A549 (cell line): ENCODE measurements around the gene GDF10. TPM values are rescaled to one million over a fixed set of nuclear protein-coding genes. Genes with fewer than 3 reads are reported as not detected.

Source experiments
- ATAC-seq, 2 experiments: fragments of 200-7000 bp in 1 of 2; fragments of >200 bp in 1 of 2; cut with Nextera tagmentation in 1 of 2; cut with Tn5 transposase in 1 of 2; 3 replicates each; pipeline versions ENCODE4 v1.8.0 to v1.9.1; 2018 to 2020; ENCODE audit warnings: mild to moderate bottlenecking in 1 of 2, moderate library complexity in 1 of 2
- CTCF ChIA-PET: fragments of 300-600 bp; sonication (Branson Sonifier 250); formaldehyde crosslinking; extraction: SDS; loops from one replicate; lab custom pipeline; 2021; ENCODE audit warnings: antibody characterized with exemption, inconsistent platforms; lab: Yijun Ruan, JAX
- POLR2A ChIA-PET: fragments of 350-600 bp; formaldehyde crosslinking; extraction: SDS; loops from one replicate; lab custom pipeline; 2021; ENCODE audit warnings: antibody characterized with exemption, inconsistent platforms; lab: Yijun Ruan, JAX
- DNase-seq, 2 experiments: peaks; one replicate each; pipeline versions ENCODE4 v3.0.0 to v3.0.0-alpha.2; 2011 to 2016; ENCODE audit warnings: low read depth in 1 of 2, low spot score in 1 of 2
- FAIRE-seq: peaks from 2 replicates; lab custom pipeline; 2011; peaks lifted over from hg19 to GRCh38; lab: Jason Lieb, UNC
- H3K27ac ChIP-seq, 2 experiments: fragments of >200 bp; sonication (Bioruptor Twin); formaldehyde crosslinking; 3 replicates each; pipeline ENCODE4 v1.5.1; 2016 to 2017
- H3K4me1 ChIP-seq: fragments of >200 bp; sonication (Bioruptor Twin); formaldehyde crosslinking; 3 replicates; pipeline ENCODE4 v1.6.1; 2016
- H3K4me2 ChIP-seq: fragments of >200 bp; sonication (Bioruptor Twin); formaldehyde crosslinking; 3 replicates; pipeline ENCODE4 v1.6.1; 2016
- H3K4me3 ChIP-seq: fragments of >200 bp; sonication (Bioruptor Twin); formaldehyde crosslinking; 3 replicates; pipeline ENCODE4 v1.5.1; 2016
- H3K9me3 ChIP-seq: fragments of >200 bp; sonication (Bioruptor Twin); formaldehyde crosslinking; 3 replicates; pipeline ENCODE4 v1.6.1; 2016
- CBX2 ChIP-seq: fragments of 200-600 bp; sonication (generic); IDR thresholded peaks from 2 replicates; pipeline ENCODE4 v1.6.1; 2016; ENCODE audit warnings: low read depth, mild to moderate bottlenecking, borderline replicate concordance
- CHD4 ChIP-seq: fragments of 200-600 bp; sonication (generic); IDR thresholded peaks from 2 replicates; pipeline ENCODE4 v1.6.1; 2016; ENCODE audit warnings: antibody characterized with exemption, mild to moderate bottlenecking, borderline replicate concordance
- EHF ChIP-seq: fragments of 250-450 bp; sonication (Bioruptor Pico); IDR thresholded peaks from 2 replicates; pipeline ENCODE4 v1.5.0; 2020; ENCODE audit warnings: mild to moderate bottlenecking
- EHMT2 ChIP-seq: fragments of 200-600 bp; sonication (generic); IDR thresholded peaks from 2 replicates; pipeline ENCODE4 v1.6.1; 2016; ENCODE audit warnings: antibody characterized with exemption, low read depth, mild to moderate bottlenecking, moderate library complexity
- FOSL2 ChIP-seq, 2 experiments: fragments of 450-650 bp in 1 of 2; fragments of >200 bp in 1 of 2; sonication (Bioruptor Twin) in 1 of 2; formaldehyde crosslinking; IDR thresholded peaks; 2 replicates each; pipeline versions ENCODE4 v1.5.0 to v1.6.1; 2016 to 2020; ENCODE audit warnings: mild to moderate bottlenecking in 1 of 2, moderate library complexity in 1 of 2
- FOXS1 ChIP-seq: fragments of 250-450 bp; sonication (Bioruptor Pico); IDR thresholded peaks from 2 replicates; pipeline ENCODE4 v1.5.0; 2020; ENCODE audit warnings: mild to moderate bottlenecking, moderate library complexity
- GATA3 ChIP-seq: IDR thresholded peaks from 2 replicates; pipeline ENCODE4 v1.6.1; 2012; ENCODE audit warnings: borderline replicate concordance
- HEYL ChIP-seq: fragments of 250-450 bp; sonication (Bioruptor Pico); IDR thresholded peaks from 2 replicates; pipeline ENCODE4 v1.8.0; 2021; ENCODE audit warnings: mild to moderate bottlenecking, moderate library complexity
- HOXA7 ChIP-seq: fragments of 250-450 bp; sonication (Bioruptor Pico); IDR thresholded peaks from 2 replicates; pipeline ENCODE4 v1.5.0; 2020; ENCODE audit warnings: mild to moderate bottlenecking, moderate library complexity
- HOXB13 ChIP-seq: fragments of 250-450 bp; sonication (Bioruptor Pico); IDR thresholded peaks from 2 replicates; pipeline ENCODE4 v1.5.0; 2020; ENCODE audit warnings: low read depth, mild to moderate bottlenecking, moderate library complexity
- JUN ChIP-seq, 2 experiments: fragments of >200 bp; sonication (Bioruptor Twin); formaldehyde crosslinking; IDR thresholded peaks; 2 replicates in 1 of 2; 3 replicates in 1 of 2; pipeline ENCODE4 v1.6.1; 2016 to 2017
- JUNB ChIP-seq: fragments of >200 bp; sonication (Bioruptor Twin); formaldehyde crosslinking; IDR thresholded peaks from 2 replicates; pipeline ENCODE4 v1.6.1; 2016
- KDM5A ChIP-seq: fragments of 200-600 bp; sonication (generic); IDR thresholded peaks from 2 replicates; pipeline ENCODE4 v1.6.1; 2016; ENCODE audit warnings: antibody characterized with exemption, mild to moderate bottlenecking
- MAFK ChIP-seq: fragments of 450-650 bp; IDR thresholded peaks from 2 replicates; pipeline ENCODE4 v1.6.1; 2014; ENCODE audit not compliant: partially characterized antibody
- POLR2A ChIP-seq: IDR thresholded peaks from 2 replicates; pipeline ENCODE4 v1.6.1; 2012; ENCODE audit warnings: mild to moderate bottlenecking, low read length
- POLR2AphosphoS2 ChIP-seq: conservative IDR thresholded peaks from 2 replicates; pipeline ENCODE4 v1.6.1; 2012; ENCODE audit warnings: low read length, improper control_type of control experiment, inconsistent platforms
- RAD21 ChIP-seq, 2 experiments: fragments of >200 bp in 1 of 2; sonication (Bioruptor Twin) in 1 of 2; formaldehyde crosslinking in 1 of 2; IDR thresholded peaks in 1 of 2; conservative IDR thresholded peaks in 1 of 2; 2 replicates in 1 of 2; 3 replicates in 1 of 2; pipeline ENCODE4 v1.6.1; 2012 to 2018; ENCODE audit warnings: inconsistent platforms in 1 of 2
- RFX5 ChIP-seq: fragments of 450-650 bp; IDR thresholded peaks from 2 replicates; pipeline ENCODE4 v1.7.1; 2014; ENCODE audit warnings: antibody characterized with exemption, mild to moderate bottlenecking, moderate library complexity
- SMC3 ChIP-seq: fragments of >200 bp; sonication (Bioruptor Twin); formaldehyde crosslinking; IDR thresholded peaks from 3 replicates; pipeline ENCODE4 v1.6.1; 2018; ENCODE audit warnings: inconsistent platforms
- SREBF2 ChIP-seq: fragments of 450-650 bp; IDR thresholded peaks from 2 replicates; pipeline ENCODE4 v1.6.1; 2014; ENCODE audit warnings: mild to moderate bottlenecking, moderate library complexity
- TFCP2L1 ChIP-seq: fragments of 250-450 bp; sonication (Bioruptor Pico); IDR thresholded peaks from 2 replicates; pipeline ENCODE4 v1.5.0; 2021; ENCODE audit warnings: mild to moderate bottlenecking
- ZC3H11A ChIP-seq: fragments of 450-650 bp; IDR thresholded peaks from 2 replicates; pipeline ENCODE4 v1.6.1; 2014; ENCODE audit warnings: antibody characterized with exemption, mild to moderate bottlenecking
- ZNF302 ChIP-seq: fragments of 250-450 bp; sonication (Bioruptor Pico); IDR thresholded peaks from 2 replicates; pipeline ENCODE4 v1.9.0; 2021; ENCODE audit warnings: inconsistent platforms, mild to moderate bottlenecking, moderate library complexity
- ZSCAN20 ChIP-seq: fragments of 250-450 bp; sonication (Bioruptor Pico); IDR thresholded peaks from 2 replicates; pipeline ENCODE4 v1.8.0; 2022; ENCODE audit warnings: mild to moderate bottlenecking, moderate library complexity
- WGBS: methylation state at CpG from one replicate; pipeline ENCODE4 v1.1.6; 2017; ENCODE audit errors: missing lambda C conversion rate; 5-methylcytosine and 5-hydroxymethylcytosine counted together
- polyA plus RNA-seq, 4 experiments: library from polyadenylated mRNA; depleted of rRNA in 3 of 4; stranded (reverse); fragments of >200 nt; fragmentation: RNase III in 1 of 4; extraction: RNeasy Plus Mini Kit Qiagen cat#74134 plus additional on column Dnase treatment in 1 of 4; gene quantifications; 2 replicates in 3 of 4; 3 replicates in 1 of 4; pipeline ENCODE4 v1.2.3, GENCODE V29; 2011 to 2017
- TF ChIP-seq, protein P1 (sequence below): fragments of 250-450 bp; sonication (Bioruptor Pico); IDR thresholded peaks from 2 replicates; pipeline ENCODE4 v1.5.0; 2021; ENCODE audit warnings: mild to moderate bottlenecking, moderate library complexity, borderline replicate concordance
- TF ChIP-seq, protein P2 (sequence below): fragments of >200 bp; sonication (Bioruptor Twin); formaldehyde crosslinking; IDR thresholded peaks from 2 replicates; pipeline ENCODE4 v1.6.1; 2016
- TF ChIP-seq, protein P3 (sequence below): fragments of 200-600 bp; sonication (generic); IDR thresholded peaks from 2 replicates; pipeline ENCODE4 v1.6.1; 2016; ENCODE audit warnings: antibody characterized with exemption, mild to moderate bottlenecking, moderate library complexity
- TF ChIP-seq, protein P4 (sequence below): fragments of >200 bp; sonication (Bioruptor Twin); formaldehyde crosslinking; IDR thresholded peaks from 3 replicates; pipeline ENCODE4 v1.5.1; 2016
- TF ChIP-seq, protein P5 (sequence below): IDR thresholded peaks from 2 replicates; pipeline ENCODE4 v1.6.1; 2012

GDF10 gene
- polyA plus RNA-seq, 2 of the 4 experiments (the other 2 are of a cell fraction), result 0.10 TPM; not detected in 1

DNA sequence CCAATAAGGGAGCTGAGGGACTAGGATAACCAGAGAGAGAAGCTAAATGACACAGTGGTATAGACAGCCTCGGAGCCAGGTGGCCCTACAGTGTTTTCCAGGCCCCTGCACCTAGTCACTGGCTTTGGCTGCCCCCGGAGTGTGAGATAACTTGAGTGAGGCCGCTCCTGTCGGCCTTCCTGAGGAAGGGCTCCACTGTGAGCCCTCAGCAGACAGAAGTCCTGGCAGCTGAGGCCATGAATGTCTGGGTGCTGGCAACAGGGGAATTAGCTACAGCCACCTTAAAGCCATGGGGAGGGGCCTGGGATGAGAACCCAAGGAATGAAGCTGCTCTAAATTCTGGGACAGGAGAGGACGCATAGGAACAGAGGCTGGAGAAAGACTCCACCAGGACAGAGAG lies 4.6 kb upstream of the GDF10 start:
- Histone ChIP-seq H3K4me1 (no peaks in the 10 kb centered on the region), H3K4me3 (no peak overlapping the region), H3K9me3 (no peaks in the 10 kb centered on the region), H3K4me2 (no peak overlapping the region), H3K27ac (no peak overlapping the region)
- DNase-seq (no peak), FAIRE-seq (no peak), ATAC-seq (no peak)
- ChIA-PET POLR2A (no interaction called here), CTCF (interaction anchor here (1.6 kb wide), 1 partner anchor 17 kb away, joined by 5 read pairs; no protein-coding TSS in a partner anchor)
- TF ChIP-seq CBX2 (no peak), ZSCAN20 (CRISPR knock-in tag) (no peak), SMC3 (no peak), JUNB (no peak), MAFK (no peak), KDM5A (no peak), JUN (IDR thresholded peaks at IDR 0.05) (no peak), RAD21 (conservative IDR thresholded peaks at IDR 0.05 in 1 of 2, IDR thresholded peaks at IDR 0.05 in 1 of 2) (no peak), SREBF2 (no peak), FOSL2 (IDR thresholded peaks at IDR 0.05) (no peak), FOSL2 (CRISPR knock-in tag; IDR thresholded peaks at IDR 0.05) (no peak), POLR2AphosphoS2 (no peak), HOXB13 (no peak), GATA3 (no peak), HEYL (no peak), CHD4 (no peak), EHF (CRISPR knock-in tag) (no peak), RFX5 (no peak)
- TF ChIP-seq, protein P1, sequence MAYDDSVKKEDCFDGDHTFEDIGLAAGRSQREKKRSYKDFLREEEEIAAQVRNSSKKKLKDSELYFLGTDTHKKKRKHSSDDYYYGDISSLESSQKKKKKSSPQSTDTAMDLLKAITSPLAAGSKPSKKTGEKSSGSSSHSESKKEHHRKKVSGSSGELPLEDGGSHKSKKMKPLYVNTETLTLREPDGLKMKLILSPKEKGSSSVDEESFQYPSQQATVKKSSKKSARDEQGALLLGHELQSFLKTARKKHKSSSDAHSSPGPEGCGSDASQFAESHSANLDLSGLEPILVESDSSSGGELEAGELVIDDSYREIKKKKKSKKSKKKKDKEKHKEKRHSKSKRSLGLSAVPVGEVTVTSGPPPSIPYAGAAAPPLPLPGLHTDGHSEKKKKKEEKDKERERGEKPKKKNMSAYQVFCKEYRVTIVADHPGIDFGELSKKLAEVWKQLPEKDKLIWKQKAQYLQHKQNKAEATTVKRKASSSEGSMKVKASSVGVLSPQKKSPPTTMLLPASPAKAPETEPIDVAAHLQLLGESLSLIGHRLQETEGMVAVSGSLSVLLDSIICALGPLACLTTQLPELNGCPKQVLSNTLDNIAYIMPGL, result no peak
- WGBS, result 38% methylated on average over 3 of the region's 5 CpGs

DNA sequence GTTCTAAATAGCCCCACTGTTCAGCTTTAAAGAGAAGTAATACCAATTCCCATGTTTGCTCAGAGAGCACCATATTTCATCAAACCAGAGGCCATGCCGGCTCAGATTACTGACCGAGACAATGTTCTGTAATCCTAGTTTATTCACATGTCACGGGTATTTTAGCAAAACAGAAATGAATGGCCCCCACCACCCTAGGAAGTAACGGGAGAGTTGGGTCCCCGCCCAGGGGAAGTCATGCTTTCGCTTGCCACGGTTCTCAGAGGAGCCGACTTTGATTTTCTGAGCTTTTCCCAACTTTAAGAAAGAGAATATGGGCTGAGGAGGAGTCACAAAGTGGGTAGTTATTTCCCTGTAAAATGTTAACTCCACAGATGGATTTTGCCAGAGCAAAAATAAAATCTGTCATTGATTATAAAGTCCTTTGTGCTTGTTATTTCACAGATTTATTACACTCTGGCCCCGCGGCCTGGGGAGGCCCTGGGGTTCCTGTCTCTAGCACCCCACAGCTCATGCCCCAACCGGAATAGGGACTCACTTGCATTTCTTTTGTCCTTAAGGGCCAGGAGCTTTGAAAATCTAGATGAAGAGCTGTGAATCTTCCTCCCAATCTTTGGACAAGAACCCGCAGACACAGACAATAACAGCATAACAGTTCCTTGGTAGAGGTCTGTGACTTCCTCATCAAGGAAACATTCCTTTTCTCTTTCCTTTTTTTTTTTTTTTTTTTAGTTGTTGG lies 3.7 kb upstream of the GDF10 start:
- Histone ChIP-seq H3K4me2 (no peak overlapping the region), H3K4me1 (no peaks in the 10 kb centered on the region), H3K27ac (no peak overlapping the region), H3K9me3 (no peaks in the 10 kb centered on the region), H3K4me3 (no peak overlapping the region)
- 49% methylated on average over 12 of the region's 12 CpGs for WGBS
- FAIRE-seq, result no peak
- no peak for DNase-seq
- ChIA-PET POLR2A (no interaction called here), CTCF (interaction anchor here (0.7 to 1.4 kb wide), 3 partner anchors 108 to 1267 kb away, joined by 3 to 5 read pairs (median 3); no protein-coding TSS in a partner anchor)
- no peak for ATAC-seq
- TF ChIP-seq HOXA7 (CRISPR knock-in tag) (no peak), HEYL (no peak), JUNB (no peak), POLR2AphosphoS2 (no peak), CHD4 (no peak), GATA3 (no peak), FOXS1 (CRISPR knock-in tag) (no peak), TFCP2L1 (CRISPR knock-in tag) (no peak), ZC3H11A (no peak), POLR2A (no peak), ZNF302 (CRISPR knock-in tag) (no peak), EHMT2 (no peak)
- TF ChIP-seq, protein P2, sequence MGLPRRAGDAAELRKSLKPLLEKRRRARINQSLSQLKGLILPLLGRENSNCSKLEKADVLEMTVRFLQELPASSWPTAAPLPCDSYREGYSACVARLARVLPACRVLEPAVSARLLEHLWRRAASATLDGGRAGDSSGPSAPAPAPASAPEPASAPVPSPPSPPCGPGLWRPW, result no peak
- TF ChIP-seq, protein P3, sequence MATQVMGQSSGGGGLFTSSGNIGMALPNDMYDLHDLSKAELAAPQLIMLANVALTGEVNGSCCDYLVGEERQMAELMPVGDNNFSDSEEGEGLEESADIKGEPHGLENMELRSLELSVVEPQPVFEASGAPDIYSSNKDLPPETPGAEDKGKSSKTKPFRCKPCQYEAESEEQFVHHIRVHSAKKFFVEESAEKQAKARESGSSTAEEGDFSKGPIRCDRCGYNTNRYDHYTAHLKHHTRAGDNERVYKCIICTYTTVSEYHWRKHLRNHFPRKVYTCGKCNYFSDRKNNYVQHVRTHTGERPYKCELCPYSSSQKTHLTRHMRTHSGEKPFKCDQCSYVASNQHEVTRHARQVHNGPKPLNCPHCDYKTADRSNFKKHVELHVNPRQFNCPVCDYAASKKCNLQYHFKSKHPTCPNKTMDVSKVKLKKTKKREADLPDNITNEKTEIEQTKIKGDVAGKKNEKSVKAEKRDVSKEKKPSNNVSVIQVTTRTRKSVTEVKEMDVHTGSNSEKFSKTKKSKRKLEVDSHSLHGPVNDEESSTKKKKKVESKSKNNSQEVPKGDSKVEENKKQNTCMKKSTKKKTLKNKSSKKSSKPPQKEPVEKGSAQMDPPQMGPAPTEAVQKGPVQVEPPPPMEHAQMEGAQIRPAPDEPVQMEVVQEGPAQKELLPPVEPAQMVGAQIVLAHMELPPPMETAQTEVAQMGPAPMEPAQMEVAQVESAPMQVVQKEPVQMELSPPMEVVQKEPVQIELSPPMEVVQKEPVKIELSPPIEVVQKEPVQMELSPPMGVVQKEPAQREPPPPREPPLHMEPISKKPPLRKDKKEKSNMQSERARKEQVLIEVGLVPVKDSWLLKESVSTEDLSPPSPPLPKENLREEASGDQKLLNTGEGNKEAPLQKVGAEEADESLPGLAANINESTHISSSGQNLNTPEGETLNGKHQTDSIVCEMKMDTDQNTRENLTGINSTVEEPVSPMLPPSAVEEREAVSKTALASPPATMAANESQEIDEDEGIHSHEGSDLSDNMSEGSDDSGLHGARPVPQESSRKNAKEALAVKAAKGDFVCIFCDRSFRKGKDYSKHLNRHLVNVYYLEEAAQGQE, result no peak
- TF ChIP-seq, protein P4, sequence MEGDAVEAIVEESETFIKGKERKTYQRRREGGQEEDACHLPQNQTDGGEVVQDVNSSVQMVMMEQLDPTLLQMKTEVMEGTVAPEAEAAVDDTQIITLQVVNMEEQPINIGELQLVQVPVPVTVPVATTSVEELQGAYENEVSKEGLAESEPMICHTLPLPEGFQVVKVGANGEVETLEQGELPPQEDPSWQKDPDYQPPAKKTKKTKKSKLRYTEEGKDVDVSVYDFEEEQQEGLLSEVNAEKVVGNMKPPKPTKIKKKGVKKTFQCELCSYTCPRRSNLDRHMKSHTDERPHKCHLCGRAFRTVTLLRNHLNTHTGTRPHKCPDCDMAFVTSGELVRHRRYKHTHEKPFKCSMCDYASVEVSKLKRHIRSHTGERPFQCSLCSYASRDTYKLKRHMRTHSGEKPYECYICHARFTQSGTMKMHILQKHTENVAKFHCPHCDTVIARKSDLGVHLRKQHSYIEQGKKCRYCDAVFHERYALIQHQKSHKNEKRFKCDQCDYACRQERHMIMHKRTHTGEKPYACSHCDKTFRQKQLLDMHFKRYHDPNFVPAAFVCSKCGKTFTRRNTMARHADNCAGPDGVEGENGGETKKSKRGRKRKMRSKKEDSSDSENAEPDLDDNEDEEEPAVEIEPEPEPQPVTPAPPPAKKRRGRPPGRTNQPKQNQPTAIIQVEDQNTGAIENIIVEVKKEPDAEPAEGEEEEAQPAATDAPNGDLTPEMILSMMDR, result no peak
- TF ChIP-seq, protein P5, sequence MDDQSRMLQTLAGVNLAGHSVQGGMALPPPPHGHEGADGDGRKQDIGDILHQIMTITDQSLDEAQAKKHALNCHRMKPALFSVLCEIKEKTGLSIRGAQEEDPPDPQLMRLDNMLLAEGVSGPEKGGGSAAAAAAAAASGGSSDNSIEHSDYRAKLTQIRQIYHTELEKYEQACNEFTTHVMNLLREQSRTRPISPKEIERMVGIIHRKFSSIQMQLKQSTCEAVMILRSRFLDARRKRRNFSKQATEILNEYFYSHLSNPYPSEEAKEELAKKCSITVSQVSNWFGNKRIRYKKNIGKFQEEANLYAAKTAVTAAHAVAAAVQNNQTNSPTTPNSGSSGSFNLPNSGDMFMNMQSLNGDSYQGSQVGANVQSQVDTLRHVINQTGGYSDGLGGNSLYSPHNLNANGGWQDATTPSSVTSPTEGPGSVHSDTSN, result no peak
